HCT116 (cell line): Measurements from ENCODE around the gene WSCD2. TPM values are rescaled to one million over a fixed set of nuclear protein-coding genes. Genes with fewer than 3 reads are reported as not detected.

ENCODE experiments used
- ATAC-seq: fragments of 200-7000 bp; cut with Tn5 transposase; 2 replicates; pipeline ENCODE4 v1.9.1; 2020; ENCODE audit warnings: mild to moderate bottlenecking, moderate library complexity
- BruUV-seq: library from RNA; stranded (reverse); fragments of 400-500 nt; replicated peaks from 2 replicates; lab custom pipeline; 2021; lab: Mats Ljungman, UMichigan
- CTCF ChIA-PET: fragments of 300-600 bp; sonication (Branson Sonifier 250); formaldehyde crosslinking; loops from one replicate; lab custom pipeline; 2021; ENCODE audit warnings: antibody characterized with exemption; lab: Charles Lee
- POLR2A ChIA-PET: fragments of 300-600, 350-600 bp; sonication (Branson Sonifier 250); formaldehyde crosslinking; loops from one replicate; lab custom pipeline; 2021; ENCODE audit warnings: antibody characterized with exemption; lab: Charles Lee
- RAD21 ChIA-PET, 2 experiments: fragments of 300-600 bp; sonication (Branson Sonifier 250); formaldehyde crosslinking; loops; one replicate each; lab custom pipeline; 2023; ENCODE audit warnings: low total read pairs in 2 of 2; ENCODE audit not compliant: uncharacterized antibody in 2 of 2, unreplicated experiment in 2 of 2, low non-redundant PET in 1 of 2; lab: Charles Lee
- DNase-seq: peaks from one replicate; pipeline ENCODE4 v3.0.0-alpha.2; 2010; ENCODE audit warnings: low read depth, low spot score
- H2AFZ ChIP-seq: fragments of 200-600 bp; shearing (Covaris generic), sonication (generic); 2 replicates; pipeline ENCODE4 v1.6.1; 2017; ENCODE audit warnings: low read depth, mixed run types, mixed read lengths, antibody characterized with exemption, low read length; ENCODE audit not compliant: poor library complexity, severe bottlenecking
- H3K27ac ChIP-seq: 2 replicates; pipeline ENCODE4 v1.5.1; 2012; ENCODE audit warnings: low read depth, low read length
- H3K27me3 ChIP-seq: fragments of 200-600 bp; sonication (generic); 2 replicates; pipeline ENCODE4 v1.6.1; 2016; ENCODE audit warnings: mixed run types, low read length, mixed read lengths; ENCODE audit not compliant: insufficient read depth
- H3K36me3 ChIP-seq, 2 experiments: fragments of 200-500 bp in 1 of 2; fragments of 200-600 bp in 1 of 2; sonication (Bioruptor generic) in 1 of 2; sonication (generic) in 1 of 2; 2 replicates each; pipeline versions ENCODE4 v1.5.1 to v1.6.1; 2014 to 2016; ENCODE audit warnings: low read length in 2 of 2, inconsistent platforms in 1 of 2, mixed read lengths in 1 of 2, mixed run types in 1 of 2; ENCODE audit not compliant: insufficient read depth in 2 of 2, control insufficient read depth in 1 of 2
- H3K4me1 ChIP-seq, 2 experiments: fragments of 200-600 bp in 1 of 2; sonication (generic) in 1 of 2; 2 replicates each; pipeline versions ENCODE4 v1.5.1 to v1.6.1; 2012 to 2017; ENCODE audit warnings: low read length in 2 of 2, inconsistent platforms in 1 of 2, mild to moderate bottlenecking in 1 of 2, mixed read lengths in 1 of 2, mixed run types in 1 of 2, moderate library complexity in 1 of 2; ENCODE audit not compliant: insufficient read depth in 2 of 2, control insufficient read depth in 1 of 2
- H3K4me2 ChIP-seq: fragments of 200-600 bp; sonication (generic); 2 replicates; pipeline ENCODE4 v1.6.1; 2017; ENCODE audit warnings: mixed run types, low read length, mixed read lengths
- H3K4me3 ChIP-seq, 2 experiments: fragments of 200-600 bp in 1 of 2; sonication (generic) in 1 of 2; replicated peaks in 1 of 2; 2 replicates each; pipeline ENCODE4 v1.5.1; 2011 to 2016; ENCODE audit warnings: low read length in 2 of 2, control low read depth in 1 of 2, low read depth in 1 of 2, mild to moderate bottlenecking in 1 of 2, mixed read lengths in 1 of 2, mixed run types in 1 of 2
- H3K79me2 ChIP-seq: fragments of 200-600 bp; sonication (generic); 2 replicates; pipeline ENCODE4 v1.6.1; 2017; ENCODE audit warnings: mild to moderate bottlenecking, mixed run types, low read length, moderate library complexity, mixed read lengths; ENCODE audit not compliant: insufficient read depth
- H3K9ac ChIP-seq: fragments of 200-600 bp; sonication (generic); 2 replicates; pipeline ENCODE4 v1.6.1; 2016; ENCODE audit warnings: low read length, mixed read lengths
- H3K9me2 ChIP-seq: fragments of 200-600 bp; sonication (generic), shearing (Covaris generic); 2 replicates; pipeline ENCODE4 v1.6.1; 2017; ENCODE audit warnings: mixed run types, mild to moderate bottlenecking, moderate library complexity; ENCODE audit not compliant: insufficient read depth
- H3K9me3 ChIP-seq, 2 experiments: fragments of 200-500 bp in 1 of 2; fragments of 200-600 bp in 1 of 2; sonication (Bioruptor generic) in 1 of 2; sonication (generic) in 1 of 2; 2 replicates each; pipeline ENCODE4 v1.6.1; 2014 to 2017; ENCODE audit warnings: low read length in 2 of 2, mixed read lengths in 2 of 2, inconsistent platforms in 1 of 2, low read depth in 1 of 2, mild to moderate bottlenecking in 1 of 2, mixed run types in 1 of 2, moderate library complexity in 1 of 2; ENCODE audit not compliant: control insufficient read depth in 1 of 2, insufficient read depth in 1 of 2
- H4K20me1 ChIP-seq: fragments of 200-600 bp; sonication (generic), shearing (Covaris generic); 2 replicates; pipeline ENCODE4 v1.6.1; 2017; ENCODE audit warnings: mixed run types, mild to moderate bottlenecking, moderate library complexity; ENCODE audit not compliant: insufficient read depth
- CBX3 ChIP-seq: IDR thresholded peaks from 2 replicates; pipeline ENCODE4 v1.6.1; 2012; ENCODE audit warnings: low read depth
- CEBPB ChIP-seq: IDR thresholded peaks from 2 replicates; pipeline ENCODE4 v1.6.1; 2012; ENCODE audit warnings: low read depth
- ELF1 ChIP-seq: IDR thresholded peaks from 2 replicates; pipeline ENCODE4 v1.6.1; 2012; ENCODE audit warnings: low read depth, borderline replicate concordance
- EZH2phosphoT487 ChIP-seq: fragments of 200-600 bp; IDR thresholded peaks from 2 replicates; pipeline ENCODE4 v1.6.1; 2018; ENCODE audit warnings: antibody characterized with exemption, borderline replicate concordance
- FOSL1 ChIP-seq: IDR thresholded peaks from 2 replicates; pipeline ENCODE4 v1.6.1; 2012; ENCODE audit warnings: low read depth
- JUND ChIP-seq: IDR thresholded peaks from 2 replicates; pipeline ENCODE4 v1.6.1; 2012
- MAX ChIP-seq: IDR thresholded peaks from 2 replicates; pipeline ENCODE4 v1.6.1; 2012
- POLR2A ChIP-seq: IDR thresholded peaks from 2 replicates; pipeline ENCODE4 v1.7.0; 2011; ENCODE audit warnings: borderline replicate concordance; ENCODE audit not compliant: insufficient read depth, insufficient read length; ENCODE audit errors: extremely low read depth
- POLR2AphosphoS5 ChIP-seq: IDR thresholded peaks from 2 replicates; pipeline ENCODE4 v1.6.1; 2011; ENCODE audit warnings: mild to moderate bottlenecking, low read depth, low read length, moderate library complexity
- REST ChIP-seq: IDR thresholded peaks from 2 replicates; pipeline ENCODE4 v1.6.1; 2012; ENCODE audit warnings: low read depth
- SP1 ChIP-seq: IDR thresholded peaks from 2 replicates; pipeline ENCODE4 v1.6.1; 2012; ENCODE audit warnings: low read depth
- YY1 ChIP-seq: IDR thresholded peaks from 2 replicates; pipeline ENCODE4 v1.6.1; 2011; ENCODE audit warnings: low read length, low read depth, moderate library complexity, mild to moderate bottlenecking; ENCODE audit not compliant: insufficient replicate concordance; ENCODE audit errors: extremely low read depth
- ZBTB33 ChIP-seq: IDR thresholded peaks from 2 replicates; pipeline ENCODE4 v1.6.1; 2011; ENCODE audit warnings: mild to moderate bottlenecking, low read length, moderate library complexity; ENCODE audit not compliant: insufficient replicate concordance; ENCODE audit errors: extremely low read depth
- ZNF274 ChIP-seq: fragments of 200-500 bp; sonication (Bioruptor generic); IDR thresholded peaks from 2 replicates; pipeline ENCODE4 v1.6.1; 2014; ENCODE audit warnings: mild to moderate bottlenecking, low read depth, low read length, inconsistent platforms
- intact Hi-C: fragments of 100-400 bp; cut with micrococcal nuclease; formaldehyde crosslinking; loops from 2 replicates; pipeline ENCODE4 v1.10.0; 2022
- total RNA-seq: library from RNA; stranded (reverse); gene quantifications from one replicate; pipeline ENCODE4 v1.2.1, GENCODE V29; 2021; ENCODE audit not compliant: unreplicated experiment

Gene WSCD2
- total RNA-seq, 1 experiment from 2014 or later = 0.05 TPM

GRCh38 chr12:108172033-108172432, 42.9 kb downstream of the WSCD2 start (continued):
- TF ChIP-seq EZH2phosphoT487 (no peak), FOSL1 (no peak)

- POLR2A ChIA-PET = no interaction called here
- CTCF ChIA-PET = no interaction called here
- intact Hi-C loops = no loop called here
- Histone ChIP-seq H3K4me1 (no peaks in the 10 kb centered on the region), H3K27me3 (peaks cover 35% of the 10 kb centered on the region), H2AFZ (no peak overlapping the region), H3K9me3 (no peaks in the 10 kb centered on the region), H3K9ac (no peak overlapping the region), H3K4me2 (no peak overlapping the region), H3K4me3 (no peak overlapping the region), H3K9me2 (no peaks in the 10 kb centered on the region), H3K79me2 (no peaks in the 10 kb centered on the region), H3K27ac (no peak overlapping the region), H3K36me3 (no peaks in the 10 kb centered on the region), H4K20me1 (no peaks in the 10 kb centered on the region)
- no peak for TF ChIP-seq SP1
- TF ChIP-seq CBX3 = no peak
- TF ChIP-seq ZBTB33 = no peak
- TF ChIP-seq ZNF274 = no peak
- TF ChIP-seq ELF1 = no peak
- TF ChIP-seq REST = no peak
- no peak for TF ChIP-seq POLR2A
- TF ChIP-seq MAX = no peak
- TF ChIP-seq POLR2AphosphoS5 = no peak
- TF ChIP-seq YY1 = no peak
- TF ChIP-seq JUND = no peak
- no peak for TF ChIP-seq CEBPB
- BruUV-seq = no TSS peak
- no peak for ATAC-seq
- RAD21 ChIA-PET = no interaction called here
- no peak for DNase-seq
Observed at GRCh38 chr12:108173160-108173559, 44.1 kb downstream of the WSCD2 start.
